Measurements from ENCODE around the gene NISCH.

The NISCH gene

DNA sequence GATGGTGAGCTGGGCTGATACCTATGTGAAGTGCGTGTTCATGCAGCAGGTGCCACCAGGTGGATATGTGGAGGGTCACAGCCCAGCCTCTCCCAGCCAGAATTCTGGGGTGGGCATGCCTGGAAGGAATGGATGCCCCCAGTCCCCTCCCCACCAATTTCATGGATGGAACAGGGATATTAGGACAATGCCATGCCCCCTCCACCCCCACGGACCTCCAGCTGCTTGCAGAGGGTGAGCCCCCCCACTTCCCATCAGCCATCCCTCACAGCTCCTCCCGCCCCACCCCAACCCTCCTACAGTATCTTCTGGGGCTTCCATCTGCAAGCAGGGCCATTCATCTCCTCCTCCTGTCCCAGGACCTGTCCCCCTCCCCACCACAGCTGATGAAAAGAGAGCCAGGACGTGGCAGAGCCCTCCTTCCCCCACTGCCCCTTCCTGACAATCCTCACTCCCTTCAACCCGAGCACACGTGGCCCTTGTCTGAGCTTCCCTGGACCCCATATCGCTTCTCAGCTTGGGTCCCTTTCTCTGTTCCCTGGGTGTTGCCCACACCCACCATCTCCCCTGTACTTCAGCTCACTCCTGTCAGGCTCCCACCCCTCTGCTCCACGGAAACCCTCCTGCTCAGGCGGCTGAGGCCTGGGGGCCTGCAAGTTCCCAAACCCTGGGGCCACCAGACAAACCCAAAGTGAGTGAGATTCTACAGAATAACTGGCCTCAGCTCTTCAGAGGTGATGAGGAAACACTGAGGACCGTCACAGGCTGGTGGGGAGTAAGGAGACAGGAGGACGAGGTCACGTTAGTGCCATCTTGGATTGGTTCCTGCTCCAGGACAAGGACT lies 7.7 kb upstream of the NISCH start:
- no peak for DNase-seq

DNA sequence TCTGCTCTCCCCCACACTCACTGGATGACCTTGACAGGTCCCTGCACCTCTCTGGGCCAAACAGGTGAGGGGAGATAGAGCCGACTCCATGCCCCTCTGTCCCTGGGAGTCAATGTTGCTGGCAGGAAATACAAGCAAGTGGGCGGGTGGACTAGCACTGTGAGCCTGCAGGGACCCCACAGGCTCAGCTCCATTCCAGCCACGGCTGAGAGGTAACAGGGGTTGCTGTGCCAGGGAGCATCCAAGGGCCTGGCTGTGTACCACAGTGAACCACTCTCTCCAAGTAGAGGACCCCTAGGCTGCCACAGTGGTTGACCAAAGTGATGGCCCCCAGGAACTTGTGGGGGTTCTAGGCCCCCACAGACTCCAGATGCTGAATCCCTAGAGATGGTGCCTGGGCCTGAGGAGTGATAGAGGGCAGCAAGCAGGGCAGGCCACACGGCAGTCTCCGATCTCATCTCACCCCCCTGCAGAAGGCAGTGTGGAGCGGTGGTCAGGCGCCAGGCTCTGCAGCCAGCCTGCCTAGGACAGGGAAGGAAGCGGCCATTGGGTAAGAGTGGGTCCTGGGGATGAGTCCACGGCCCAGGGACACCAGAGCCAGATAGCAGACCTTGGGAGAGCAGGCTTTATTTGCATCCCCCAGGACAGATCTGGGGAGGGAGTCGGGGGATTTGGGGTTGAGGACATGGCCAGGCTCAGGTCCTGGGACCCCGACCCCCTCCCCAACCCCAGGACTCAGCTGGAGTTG lies 4.7 kb upstream of the NISCH start:
- no peak for DNase-seq

GRCh38 chr3:52451237-52452083 lies 3.9 kb upstream of the NISCH start:
- DNase-seq = no peak

DNA sequence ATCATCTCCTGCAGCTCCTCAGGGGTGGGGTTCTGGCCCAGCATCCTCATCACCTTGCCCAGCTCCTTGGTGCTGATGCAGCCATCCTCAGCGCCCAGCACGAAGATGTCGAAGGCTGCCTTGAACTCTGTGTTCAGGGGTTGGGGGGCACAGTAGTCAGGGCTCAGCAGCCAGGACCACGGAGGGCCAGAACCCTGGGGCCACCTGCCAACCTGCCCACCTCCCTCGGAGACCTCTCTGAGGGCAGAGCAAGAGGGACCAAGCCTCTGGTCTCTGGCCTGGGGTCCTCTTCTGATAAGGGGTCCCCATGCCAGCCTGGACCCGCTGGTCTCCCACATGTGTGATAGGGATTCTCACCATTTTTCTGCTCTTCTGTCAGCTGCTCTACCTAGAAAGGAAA lies 3.3 kb upstream of the NISCH start:
- no peak for DNase-seq

DNA sequence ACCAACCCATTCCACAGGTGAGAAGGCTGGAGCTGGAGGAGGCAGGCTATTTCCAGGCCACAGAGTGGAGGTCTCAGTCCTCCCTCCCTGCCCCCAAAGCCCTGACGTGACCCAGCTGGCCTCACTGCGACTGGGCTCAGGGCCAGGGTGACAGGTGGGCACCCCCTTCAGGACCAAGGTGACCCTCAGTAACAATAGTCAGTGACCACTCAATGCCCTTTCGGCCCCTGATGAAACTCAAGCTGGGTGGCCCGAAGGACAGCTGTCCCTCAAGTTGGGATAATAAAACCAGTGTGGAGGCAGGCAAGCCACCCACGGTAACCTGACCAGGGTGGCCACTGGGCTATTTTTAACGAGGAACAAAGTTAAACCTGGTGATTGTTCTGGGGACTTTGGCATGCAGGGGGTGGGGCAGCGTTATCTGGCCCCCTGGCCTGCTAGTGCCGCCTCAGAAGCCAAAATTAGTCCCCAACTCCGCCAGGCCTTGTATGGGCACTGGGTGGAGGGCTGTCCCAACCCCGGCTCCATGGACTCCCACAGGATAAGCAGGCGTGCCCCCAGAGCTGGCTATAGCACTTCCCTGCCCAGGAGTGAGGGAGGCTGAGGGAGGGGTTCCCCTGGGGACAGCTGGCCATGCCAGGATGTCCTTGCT lies 2.7 kb upstream of the NISCH start:
- DNase-seq = no peak

GRCh38 chr3:52453496-52454249 lies 1.7 kb upstream of the NISCH start, which contains the start of gene TNNC1:
TSS of gene TNNC1 (minus strand) at chr3:52454041. CDS start at chr3:52454015, 26 bp downstream.
- DNase-seq = no peak

DNA sequence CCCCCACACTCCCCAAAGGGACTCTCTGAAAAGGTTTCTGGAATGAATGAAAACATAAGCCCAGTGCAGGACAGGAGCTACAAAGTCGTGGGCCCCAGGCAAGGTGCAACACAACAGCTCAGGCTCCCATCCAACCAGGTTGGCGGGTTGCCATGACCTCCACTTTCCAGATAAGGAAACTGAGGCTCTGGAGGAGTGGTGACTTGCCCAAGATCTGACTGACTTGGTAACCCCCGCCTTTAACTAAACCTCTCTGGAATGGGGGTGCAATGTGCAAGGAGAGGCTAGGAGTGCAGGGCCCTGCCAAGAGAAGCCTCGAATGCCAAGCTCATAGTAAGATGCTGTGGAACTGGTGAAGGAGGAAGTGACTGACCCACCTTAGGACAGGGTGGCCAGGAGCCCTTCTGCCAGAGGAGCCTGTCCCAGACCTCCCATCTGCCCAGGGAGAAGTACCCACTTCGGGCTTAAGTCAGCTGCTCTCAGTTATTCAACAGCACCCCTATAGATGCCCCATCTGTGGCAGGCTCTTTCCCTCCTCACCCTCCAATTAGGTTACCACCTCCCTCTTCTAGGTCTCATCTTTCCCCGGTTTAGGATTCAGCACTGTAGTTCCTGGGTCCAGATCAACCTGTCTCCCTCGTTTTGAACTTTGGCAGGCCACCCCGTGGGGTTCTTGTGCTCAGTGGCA lies 1.0 kb upstream of the NISCH start:
- DNase-seq = no peak

DNA sequence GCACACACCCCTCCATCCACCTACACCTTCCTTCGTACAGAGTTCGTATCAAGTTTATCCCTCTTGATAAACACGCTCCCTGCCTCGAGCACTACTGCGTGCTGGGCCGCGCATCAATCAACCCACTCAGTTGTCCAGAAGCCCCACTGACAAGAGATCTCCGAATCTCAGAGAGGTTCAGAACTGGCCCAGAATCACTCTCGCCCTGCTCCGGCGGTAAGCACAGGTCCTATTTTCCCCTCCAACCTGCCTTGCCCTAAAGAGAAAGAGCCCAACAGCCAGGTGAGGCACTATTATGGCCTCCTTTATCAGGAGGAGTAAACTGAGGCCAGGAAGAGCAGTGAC lies 494 bp upstream of the NISCH start:
- DNase-seq = no peak

DNA sequence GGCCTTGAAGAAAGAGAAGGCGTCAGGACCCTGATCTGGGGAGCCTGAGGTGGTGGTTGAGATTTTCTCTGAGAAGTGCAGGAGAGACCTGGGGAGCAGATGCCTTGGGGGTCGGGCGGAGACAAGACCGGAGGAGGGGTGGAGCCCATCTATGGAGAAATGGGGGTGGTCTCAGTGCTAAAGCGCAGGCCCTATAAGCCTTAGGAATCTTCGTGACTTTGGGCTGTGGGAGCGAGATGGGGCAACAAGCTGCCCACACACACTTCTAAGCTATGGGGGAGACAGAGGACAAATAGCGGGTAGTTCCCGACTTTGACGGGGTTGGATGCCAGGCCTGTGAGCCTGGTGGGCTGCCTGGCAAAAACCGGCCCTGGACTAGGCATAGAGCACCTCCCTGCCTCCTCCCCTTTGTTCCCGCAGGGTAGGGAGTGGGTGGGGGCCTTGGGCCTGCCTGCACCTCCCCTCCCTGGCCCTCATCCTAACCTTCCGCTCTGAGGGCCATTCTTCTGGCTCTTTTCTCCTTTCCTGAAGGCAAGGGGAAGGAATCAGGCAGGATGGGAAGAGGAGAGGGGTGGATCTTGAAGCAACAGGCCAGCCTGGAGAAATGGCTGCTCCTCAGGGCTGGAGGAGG lies 880 bp downstream of the NISCH start:
- no peak for DNase-seq

DNA sequence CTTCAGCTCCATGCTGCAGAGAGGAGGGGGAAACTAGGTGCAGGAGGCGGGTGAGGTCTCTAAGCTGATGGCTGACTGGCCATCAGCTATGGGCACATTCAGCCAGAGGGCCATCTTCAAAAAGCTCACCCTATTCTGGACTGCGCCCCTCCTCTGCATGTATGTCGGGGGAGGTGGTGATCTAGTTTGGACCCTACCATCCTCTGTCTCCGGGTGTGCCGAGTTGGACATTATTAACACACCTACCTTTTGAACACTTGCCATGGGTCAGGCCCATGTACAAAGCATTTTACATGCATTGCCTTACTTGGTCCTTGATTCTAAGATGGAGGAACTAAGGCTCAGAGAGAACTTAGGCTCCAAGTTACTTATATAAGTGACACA lies 1.4 kb downstream of the NISCH start:
- no peak for DNase-seq

GRCh38 chr3:52458031-52458760 lies 2.8 kb downstream of the NISCH start:
- no peak for DNase-seq

DNA sequence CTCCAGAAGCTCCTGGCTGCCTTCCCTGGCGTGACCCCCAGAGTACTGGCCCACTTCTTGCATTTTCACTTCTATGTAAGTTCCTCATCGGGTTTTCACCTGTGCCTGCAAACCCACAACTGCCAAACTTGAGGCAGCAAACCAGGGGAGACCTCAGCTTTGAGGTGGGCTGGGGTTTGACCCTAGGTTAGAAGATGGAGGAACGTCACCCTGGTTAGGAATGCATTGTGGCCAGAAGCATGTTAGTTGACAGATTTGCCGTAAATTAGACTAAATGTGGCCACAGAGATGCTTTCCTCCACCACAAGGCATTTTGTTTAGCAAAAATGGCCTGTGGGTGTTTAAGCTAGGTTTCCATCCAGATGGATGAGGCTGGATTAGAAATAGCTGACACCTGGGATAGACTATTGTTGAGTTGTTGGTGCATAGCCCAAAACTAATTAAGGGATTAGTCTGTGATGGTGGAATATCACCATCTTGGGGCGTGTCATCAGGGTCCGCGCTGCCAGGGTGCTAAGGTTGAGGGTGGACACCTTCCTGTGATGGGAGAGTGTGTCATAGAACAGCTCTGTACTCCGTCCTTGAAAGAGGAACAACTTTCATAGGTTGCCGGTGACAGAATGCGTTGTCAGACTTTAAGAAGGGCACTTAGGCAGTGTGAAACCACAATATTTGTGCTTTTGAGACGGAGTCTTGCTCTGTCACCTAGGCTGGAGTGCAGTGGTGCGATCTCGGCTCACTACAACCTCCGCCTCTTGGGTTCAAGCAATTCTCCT lies 3.6 kb downstream of the NISCH start:
- no peak for DNase-seq

GRCh38 chr3:52461874-52462273 lies 6.5 kb downstream of the NISCH start:
- no peak for DNase-seq

DNA sequence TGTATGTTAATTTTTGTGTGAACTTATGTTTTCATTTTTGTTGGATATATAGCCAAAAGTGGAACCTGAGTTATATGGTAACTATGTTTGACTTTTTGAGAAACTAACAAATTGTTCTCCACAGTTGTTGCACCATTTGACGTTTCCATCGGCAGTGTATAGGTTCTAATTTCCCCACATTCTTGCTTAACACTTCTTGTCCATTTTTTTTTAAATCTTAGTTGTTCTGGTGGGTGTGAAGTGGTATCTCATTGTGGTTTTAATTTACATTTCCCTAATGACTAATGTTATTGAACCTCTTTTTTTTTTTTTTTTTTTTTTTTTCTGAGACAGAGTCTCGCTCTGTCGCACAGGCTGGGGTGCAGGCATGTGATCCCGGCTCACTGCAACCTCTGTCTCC lies 8.0 kb downstream of the NISCH start:
- DNase-seq = no peak

GRCh38 chr3:52468336-52468735 lies 12.9 kb downstream of the NISCH start:
- no peak for DNase-seq

DNA sequence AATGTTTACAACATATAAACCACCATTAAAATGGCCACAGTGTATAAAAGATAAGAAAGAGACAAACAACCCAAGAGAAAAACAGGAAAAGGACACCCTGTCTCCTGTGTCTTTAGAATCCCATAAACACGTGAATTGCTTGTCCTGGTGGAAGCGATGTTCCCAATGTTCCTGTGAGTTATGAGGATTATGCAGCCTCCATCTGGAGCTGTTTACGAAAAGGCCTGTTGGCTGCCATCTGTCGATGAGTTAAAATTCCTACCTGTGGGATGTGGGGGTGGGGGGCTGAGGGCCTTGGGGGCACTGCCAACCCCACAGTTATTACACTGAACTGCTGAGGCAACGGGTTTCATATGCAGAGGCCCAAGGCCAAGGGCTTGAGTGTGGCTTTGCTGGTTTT lies 13.6 kb downstream of the NISCH start:
- no peak for DNase-seq

DNA sequence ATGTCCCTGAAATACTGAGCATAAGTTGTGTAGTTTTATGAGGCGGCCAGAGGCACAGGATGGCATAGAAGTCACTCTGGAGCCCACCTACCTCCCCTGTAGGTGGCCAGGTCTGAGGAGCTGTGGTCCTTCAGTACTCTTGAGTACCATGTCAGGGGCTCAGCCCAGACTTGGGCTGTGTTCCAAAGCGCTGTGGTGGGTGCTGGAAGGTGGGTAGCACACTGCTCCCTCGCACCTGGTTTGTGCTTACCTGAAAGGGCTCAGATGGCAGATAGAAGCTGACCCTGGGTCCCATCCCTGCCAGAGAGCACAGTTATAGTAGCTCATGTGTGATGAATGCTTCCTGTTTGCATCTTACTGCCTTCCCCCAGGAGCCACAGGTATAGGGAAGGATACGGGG lies 15.5 kb downstream of the NISCH start:
- DNase-seq = no peak

- no peak for DNase-seq
These were observed 16.2 kb downstream of the NISCH start for GRCh38 chr3:52471371-52472238.
